GM21737 (cell line): ENCODE data around the gene TMEM203.
"Not testable (repeated sequence)": the region's sequence is repeated elsewhere in the genome, so short reads cannot be mapped to it uniquely, and the experiment has no call there.

ENCODE experiments used
- ATAC-seq: cut with Tn5 transposase; IDR thresholded peaks from one replicate; pipeline ENCODE4 v1.9.1; 2021; ENCODE audit warnings: mild to moderate bottlenecking, moderate library complexity; ENCODE audit not compliant: unreplicated experiment

TMEM203 gene

DNA sequence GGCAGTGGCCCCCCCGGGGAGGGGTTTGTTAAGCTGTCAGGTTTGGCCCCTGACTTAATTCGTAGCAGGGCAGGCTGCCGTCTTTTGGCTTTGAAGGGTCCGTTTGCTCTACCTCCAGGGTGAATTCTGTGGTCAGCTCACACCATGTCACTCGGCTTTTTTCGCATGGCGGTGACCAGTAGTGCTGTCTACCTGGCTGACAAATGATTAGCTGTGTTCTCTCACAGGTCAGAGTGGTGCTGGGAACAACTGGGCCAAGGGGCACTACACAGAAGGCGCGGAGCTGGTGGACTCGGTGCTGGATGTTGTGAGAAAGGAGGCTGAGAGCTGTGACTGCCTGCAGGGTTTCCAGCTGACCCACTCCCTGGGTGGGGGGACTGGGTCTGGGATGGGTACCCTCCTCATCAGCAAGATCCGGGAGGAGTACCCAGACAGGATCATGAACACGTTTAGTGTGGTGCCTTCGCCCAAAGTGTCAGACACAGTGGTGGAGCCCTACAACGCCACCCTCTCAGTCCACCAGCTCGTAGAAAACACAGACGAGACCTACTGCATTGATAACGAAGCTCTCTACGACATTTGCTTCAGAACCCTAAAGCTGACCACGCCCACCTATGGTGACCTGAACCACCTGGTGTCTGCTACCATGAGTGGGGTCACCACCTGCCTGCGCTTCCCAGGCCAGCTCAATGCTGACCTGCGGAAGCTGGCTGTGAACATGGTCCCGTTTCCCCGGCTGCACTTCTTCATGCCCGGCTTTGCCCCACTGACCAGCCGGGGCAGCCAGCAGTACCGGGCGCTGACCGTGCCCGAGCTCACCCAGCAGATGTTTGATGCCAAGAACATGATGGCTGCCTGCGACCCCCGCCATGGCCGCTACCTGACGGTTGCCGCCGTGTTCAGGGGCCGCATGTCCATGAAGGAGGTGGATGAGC, 37.1 kb upstream of the TMEM203 start:
- no peak for ATAC-seq

GRCh38 chr9:137241490-137242268, 36.2 kb upstream of the TMEM203 start:
- ATAC-seq, result no peak

DNA sequence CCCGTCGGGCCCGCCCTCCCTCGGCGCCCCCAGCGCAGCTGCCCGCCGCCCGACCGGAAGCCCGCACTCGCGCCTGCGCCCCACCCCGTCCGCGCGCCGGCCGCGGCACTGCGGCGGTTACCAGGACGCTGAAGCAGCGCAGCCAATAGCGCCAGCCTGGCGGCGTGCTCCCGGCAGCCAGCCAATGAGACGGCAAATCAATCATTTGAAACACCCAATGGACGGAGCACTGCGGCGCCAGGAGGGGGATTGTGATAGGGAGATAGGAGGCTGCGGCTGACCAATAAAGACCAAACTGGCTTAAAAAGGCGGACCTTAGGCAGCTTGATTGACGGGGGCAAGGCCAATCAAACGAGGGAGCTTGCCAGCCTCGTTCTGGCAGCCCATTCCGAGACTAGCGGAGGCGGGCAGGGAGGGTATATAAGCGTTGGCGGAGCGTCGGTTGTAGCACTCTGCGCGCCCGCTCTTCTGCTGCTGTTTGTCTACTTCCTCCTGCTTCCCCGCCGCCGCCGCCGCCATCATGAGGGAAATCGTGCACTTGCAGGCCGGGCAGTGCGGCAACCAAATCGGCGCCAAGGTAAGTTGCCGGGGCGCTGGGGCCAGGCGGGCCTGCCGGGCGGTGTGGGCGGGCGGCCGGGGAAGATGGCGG, 35.5 kb upstream of the TMEM203 start, which contains the start of gene TUBB4B:
Gene TUBB4B, plus strand, starts transcription at position 447 of the 649 bp plus-strand sequence. Its CDS starts 74 bp downstream, at position 521.
- ATAC-seq, result peak; percentile 62

DNA sequence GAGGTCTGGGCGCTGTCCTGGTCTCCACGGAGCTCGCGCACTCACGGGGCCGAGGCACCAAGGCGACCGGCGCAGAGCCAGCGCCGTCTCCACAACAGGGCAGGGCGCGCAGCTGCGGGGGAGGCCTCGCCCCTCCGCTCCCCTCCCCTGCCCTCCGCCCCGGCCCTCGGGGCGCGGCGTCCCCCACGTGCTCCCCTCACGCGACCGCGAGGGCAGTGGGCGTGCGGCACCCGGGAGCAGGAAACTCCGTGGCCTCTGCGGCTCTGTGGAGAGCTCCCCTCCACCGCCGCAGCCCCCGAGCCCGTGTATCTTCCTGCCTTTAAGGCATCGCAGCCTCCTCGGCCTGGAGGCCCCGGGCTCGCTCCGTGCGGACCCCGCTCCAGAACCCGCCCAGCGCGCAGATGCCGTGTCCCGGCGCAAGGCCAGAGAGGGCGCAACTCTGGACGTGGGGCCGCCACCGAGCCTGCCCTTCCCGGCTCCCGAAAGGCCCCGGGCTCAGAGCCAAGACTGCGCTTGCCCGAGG, 34.9 kb upstream of the TMEM203 start:
- peak; percentile 25 for ATAC-seq

- not testable (repeated sequence) for ATAC-seq
Measured at GRCh38 chr9:137239541-137240200, 34.2 kb upstream of the TMEM203 start.

GRCh38 chr9:137237759-137238726, 32.6 kb upstream of the TMEM203 start:
- ATAC-seq, result no peak

GRCh38 chr9:137236936-137237421, 31.5 kb upstream of the TMEM203 start:
- no peak for ATAC-seq

GRCh38 chr9:137236238-137236935, 30.9 kb upstream of the TMEM203 start:
- no peak for ATAC-seq

- no peak for ATAC-seq
Measured at GRCh38 chr9:137235424-137236237, 30.2 kb upstream of the TMEM203 start.

DNA sequence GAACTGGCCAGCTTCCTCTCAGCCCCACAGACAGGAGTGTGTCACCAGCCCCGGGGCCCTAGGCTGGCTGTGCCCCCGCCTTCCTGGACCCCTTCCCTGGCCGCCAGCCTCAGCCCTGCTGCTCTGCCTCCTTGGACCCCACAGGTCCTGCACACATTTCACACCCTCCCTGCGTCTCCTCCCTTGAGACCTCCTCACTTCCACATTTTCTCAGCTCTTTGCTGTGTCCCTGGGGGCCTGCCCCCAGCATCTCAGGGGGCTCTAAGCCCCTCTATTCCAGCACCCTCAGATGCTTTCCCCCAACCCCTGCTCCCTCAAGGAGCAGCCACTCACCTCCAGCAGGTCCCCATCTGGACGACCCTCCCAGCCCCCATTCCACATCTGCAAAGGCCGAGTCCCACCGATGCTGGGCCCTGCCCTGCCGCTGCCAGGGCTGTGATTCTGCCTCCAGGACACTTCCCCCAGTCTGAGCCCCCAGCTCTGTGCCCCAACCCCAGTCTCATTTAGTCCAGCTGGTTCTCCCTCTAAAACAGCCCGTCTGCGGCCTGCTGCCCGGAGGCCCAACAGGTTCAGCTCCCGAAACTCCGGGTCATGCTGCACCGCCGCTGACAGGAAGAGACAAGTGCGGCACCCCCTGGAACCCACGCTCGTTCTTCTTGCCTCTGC, 29.4 kb upstream of the TMEM203 start:
- ATAC-seq, result no peak

- no peak for ATAC-seq
Measured at GRCh38 chr9:137234055-137234697, 28.7 kb upstream of the TMEM203 start.

- no peak for ATAC-seq
Measured at GRCh38 chr9:137233143-137233980, 27.9 kb upstream of the TMEM203 start.

- ATAC-seq, result no peak
Measured at GRCh38 chr9:137232510-137232909, 27.1 kb upstream of the TMEM203 start.

- no peak for ATAC-seq
Measured at GRCh38 chr9:137232101-137232500, 26.7 kb upstream of the TMEM203 start.

DNA sequence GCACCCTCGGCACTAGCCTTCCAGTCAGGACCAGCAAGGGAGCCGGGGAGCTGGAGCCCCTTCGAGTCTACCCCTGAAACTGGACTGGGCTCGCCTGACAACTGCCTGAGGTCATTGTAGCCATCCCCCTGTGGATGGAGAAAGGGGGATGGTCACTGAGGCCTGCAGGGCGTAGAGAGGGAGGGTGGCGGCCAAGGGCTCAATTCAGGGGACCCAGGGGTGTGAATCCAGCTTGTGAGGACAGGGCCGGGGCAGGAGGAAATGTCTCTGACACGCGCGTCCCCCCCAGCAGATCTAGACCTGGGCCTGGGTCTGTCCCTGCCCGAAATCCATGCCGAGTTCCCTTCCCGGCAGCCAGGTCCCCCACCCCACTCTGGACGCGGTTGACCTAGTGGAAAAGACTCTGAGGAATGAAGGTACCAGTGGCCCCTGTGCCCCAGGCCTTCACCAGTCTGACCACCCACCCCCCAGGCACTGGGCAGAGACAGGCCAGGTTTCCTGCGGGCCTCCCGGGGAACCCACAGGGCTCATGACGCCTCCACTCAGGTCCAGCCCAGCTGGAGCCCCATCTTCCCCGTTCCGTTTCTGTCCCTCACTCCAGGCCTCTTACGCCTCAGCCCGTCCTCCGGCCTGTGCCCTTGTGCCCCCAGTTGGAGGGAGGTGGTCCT, 26.1 kb upstream of the TMEM203 start:
- ATAC-seq, result no peak
